HuH-7.5 (cell line): Measurements from ENCODE around the gene RHCE.
"Not testable (repeated sequence)": the region's sequence is repeated elsewhere in the genome, so short reads cannot be mapped to it uniquely, and the experiment has no call there.

Source experiments
- DNase-seq: peaks from one replicate; pipeline ENCODE4 v3.0.0; 2011; ENCODE audit warnings: low spot score

RHCE gene

DNA sequence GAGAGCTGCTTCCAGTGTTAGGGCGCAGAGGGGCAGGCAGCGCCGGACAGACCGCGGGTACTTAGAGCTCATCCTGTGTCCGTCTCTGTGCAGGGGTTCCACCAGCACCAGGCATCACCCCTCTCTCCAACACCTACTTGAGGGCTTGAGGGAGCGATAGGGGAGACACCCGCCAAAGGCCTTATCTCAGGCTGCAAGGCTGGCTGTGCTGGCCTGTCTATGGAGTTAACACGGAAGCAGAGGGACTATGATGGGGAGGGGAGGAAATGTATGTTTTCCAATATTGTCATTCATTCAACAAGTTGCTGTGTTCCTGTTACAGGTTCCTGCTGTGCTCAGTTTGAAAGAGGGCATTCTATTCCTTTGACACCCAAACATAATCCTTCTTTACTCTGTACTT is at the start of gene RHCE:
RHCE (minus strand) TSS at position 111 of the 400 bp plus-strand sequence; CDS start at position 72, 39 bp downstream.
- not testable (repeated sequence) for DNase-seq

DNA sequence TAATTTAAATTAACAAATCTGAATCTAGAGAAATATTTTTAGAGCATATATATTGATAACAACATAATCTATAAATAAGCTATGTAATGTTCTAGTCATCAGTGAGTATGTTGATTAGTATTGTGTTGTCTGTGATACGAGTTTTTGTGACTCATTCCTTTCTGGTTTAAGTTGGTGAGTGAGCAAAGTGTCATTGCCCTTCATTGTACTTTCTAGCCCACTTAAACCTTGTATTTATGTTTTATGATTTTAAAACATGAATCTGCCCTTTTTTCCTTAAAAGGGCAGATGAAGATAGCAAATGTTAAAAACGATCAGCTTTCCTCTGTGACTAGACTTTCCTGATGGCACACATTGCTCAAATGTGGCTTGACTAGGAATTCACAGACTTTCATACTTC is 48.6 kb upstream of the RHCE start:
- DNase-seq = no peak

DNA sequence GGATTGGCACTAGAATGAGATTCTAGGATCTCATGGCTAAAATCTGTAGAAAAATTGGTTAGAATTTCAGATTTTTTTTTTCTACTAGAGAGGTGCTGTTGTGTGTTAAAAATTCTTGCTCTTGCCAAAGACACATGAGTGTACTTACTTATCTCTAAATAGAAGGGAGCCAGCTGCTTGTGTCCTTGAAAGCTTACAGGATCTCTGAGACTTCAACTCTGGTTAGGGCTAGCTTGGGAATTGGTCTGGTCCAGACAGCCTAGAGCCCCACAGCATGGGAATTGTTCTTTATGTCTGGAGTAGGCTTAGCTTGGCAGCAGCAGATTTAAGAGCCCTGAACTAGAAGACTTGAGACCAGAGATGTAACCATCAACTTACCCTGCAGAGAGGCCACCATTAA is 47.4 kb upstream of the RHCE start:
- DNase-seq = no peak

DNA sequence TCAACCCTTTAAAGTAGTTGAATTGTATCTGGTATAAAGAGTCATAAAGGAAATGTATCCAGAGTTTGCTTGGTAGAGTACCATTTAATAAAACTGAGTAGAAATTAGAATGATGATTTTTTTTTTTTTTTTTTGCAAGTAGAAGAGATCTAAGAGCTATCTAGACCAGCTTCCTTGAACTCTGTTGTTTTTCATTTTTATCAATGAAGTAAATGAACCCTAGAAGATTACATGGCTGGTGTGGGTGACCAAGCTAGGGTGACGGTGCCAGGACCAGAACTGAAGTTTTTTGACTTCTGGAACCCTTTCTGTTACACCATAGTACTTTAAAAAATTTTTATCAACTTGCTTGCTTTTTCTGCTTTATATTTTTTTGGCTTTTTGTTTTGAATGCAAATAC is 47.0 kb upstream of the RHCE start:
- DNase-seq = no peak

DNA sequence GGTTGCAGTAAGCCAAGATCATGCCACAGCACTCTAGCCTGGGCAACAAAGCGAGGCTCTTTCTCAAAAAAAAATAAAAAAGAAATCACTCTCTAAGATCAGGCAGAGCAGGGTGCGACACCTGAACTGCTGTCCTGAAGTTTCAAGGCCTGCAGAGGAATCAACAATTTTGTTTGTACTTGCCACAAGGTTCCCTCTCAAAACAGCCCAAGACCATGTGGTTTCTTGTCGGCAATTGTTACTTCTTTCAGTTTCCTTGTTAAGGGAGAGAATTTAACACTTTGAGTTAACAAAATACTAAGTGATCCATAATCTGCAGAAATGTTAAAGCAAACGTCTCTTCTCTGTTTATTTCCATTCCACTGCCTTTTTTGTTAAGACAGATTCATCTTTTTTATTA is 46.6 kb upstream of the RHCE start:
- no peak for DNase-seq

DNA sequence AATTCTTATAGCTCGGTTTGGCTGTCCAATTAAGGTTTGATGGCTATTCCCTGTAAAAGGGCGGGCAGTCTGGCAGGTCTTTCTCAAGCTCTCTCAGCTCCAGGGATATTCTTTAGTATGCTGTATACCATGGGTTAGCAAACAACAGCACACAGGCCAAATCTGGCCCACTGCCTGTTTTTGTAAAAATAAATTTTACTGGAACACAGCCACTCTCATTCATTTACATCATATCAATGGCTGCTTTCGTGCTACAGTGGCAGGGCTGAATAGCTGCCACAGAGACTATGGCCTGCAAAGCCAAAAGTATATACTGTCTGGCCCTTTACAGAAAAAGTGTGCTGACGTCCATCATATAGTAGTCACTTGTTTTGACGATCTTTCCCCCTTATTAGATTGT is 42.1 kb upstream of the RHCE start:
- no peak for DNase-seq

DNA sequence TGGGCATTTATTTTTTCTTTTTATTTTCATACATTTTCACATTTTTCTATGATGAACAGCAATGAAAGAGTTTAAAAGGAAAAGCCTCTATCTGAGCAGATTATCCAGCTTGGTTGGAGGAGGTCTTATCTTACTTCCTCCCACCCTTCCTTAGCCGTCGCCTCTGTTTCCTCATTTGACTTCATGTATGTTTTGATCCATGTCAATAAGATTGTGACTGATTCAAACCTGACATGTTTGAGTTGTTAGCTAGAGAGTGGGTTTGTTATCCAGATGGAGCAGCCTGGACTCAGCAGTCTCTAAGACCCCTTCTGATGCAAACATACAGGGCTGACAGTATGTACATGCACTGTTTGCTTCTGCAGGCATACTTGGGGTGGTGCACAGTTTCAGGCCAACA is 41.2 kb upstream of the RHCE start:
- DNase-seq = no peak

DNA sequence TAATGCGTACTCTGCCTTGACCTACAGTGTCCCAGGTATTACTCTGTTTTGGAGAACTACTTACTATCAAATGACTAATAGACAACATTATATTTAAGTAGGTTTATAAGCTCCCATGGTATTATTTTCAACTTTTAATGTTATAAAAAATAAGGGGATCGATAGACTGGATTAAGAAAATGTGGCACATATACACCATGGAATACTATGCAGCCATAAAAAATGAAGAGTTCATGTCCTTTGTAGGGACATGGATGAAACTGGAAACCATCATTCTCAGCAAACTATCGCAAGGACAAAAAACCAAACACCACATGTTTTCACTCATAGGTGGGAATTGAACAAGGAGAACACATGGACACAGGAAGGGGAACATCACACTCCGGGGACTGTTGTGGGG is 40.2 kb upstream of the RHCE start:
- DNase-seq = not testable (repeated sequence)

DNA sequence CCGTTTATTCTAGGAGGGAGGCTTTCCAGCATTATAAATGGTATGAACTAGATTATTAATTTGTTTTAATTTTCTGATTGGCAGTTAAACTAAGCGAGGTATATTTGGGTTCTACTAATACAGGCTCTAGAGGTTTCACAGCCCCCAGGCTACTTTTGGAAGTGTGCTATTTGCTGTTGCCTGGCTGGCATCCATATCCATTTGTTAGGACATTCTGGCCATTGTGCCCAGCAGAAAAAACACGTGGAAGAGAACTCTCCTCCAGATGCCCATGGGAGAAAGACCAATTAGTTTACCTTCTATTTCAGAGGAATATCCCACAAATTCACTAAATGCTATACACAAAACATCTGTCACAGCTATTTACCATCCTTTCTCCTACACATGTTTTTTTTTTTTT is 39.4 kb upstream of the RHCE start:
- no peak for DNase-seq

DNA sequence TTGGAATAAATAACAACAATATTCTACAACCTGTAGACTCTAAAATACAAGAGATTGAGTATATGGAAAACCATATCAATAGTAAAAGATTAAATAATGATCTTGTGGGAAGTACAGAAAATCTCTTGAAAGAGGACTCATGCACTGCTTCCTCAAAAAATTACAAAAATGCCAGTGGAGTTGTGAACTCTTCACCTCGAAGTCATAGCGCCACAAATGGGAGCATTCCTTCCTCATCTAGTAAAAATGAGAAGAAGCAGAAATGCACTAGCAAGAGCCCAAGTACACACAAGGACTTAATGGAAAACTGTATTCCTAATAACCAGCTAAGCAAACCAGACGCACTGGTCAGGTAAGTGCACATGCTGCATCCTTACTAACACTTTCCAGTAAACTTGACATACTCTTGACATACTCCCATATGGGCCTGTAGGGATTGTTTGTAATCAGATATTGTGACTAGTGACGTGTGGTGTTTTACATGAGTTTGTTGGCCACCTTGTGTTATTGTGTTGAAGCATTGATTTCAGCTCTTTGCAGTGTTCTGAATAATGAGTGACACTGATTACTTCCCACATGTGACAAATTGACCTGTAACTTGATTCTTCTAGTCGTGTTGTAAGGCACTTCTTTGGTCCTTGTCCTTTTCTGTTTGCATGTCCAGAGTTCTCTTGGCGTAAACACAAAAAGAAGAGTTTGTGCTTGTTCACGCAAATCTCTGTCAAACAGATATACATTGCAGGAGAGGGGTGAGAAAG is 38.1 kb upstream of the RHCE start:
- DNase-seq = no peak

DNA sequence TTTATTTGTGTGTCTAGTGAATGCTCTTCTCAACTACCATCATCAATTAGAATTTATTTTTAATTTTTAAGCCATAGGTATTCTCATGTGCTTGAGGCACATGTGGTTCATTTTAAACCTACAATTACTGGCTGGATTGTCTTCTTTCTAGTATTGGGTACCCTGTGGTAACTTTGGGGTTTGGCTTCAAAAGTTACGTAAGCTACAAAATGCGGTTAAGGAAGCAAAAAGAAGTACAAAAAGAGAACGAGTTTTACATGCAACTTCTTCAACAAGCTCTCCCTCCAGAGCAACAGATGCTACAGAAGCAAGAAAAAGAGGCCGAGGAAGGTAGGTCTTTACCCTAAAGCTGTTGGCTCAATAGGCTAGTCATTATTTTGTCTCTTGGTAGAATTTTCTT is 35.9 kb upstream of the RHCE start:
- DNase-seq = no peak

DNA sequence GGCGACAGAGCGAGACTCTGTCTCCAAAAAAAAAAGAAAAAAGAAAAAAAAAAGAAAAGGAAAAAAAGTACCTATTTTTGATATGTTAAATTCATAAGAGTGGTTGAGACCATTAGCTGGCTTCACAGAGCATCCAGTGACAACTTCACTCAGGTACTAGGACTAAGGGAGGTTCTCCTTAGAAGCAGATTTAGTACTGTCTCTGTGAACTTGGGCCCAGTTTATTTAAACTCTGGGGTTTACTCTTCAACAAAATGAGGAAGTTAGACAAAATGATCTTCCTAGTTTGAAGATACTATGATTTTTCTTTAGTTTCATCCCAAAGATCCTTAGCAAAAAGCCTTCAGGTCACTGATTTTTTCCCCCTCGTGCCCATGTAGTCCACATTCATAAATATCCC is 31.3 kb upstream of the RHCE start:
- DNase-seq = no peak

DNA sequence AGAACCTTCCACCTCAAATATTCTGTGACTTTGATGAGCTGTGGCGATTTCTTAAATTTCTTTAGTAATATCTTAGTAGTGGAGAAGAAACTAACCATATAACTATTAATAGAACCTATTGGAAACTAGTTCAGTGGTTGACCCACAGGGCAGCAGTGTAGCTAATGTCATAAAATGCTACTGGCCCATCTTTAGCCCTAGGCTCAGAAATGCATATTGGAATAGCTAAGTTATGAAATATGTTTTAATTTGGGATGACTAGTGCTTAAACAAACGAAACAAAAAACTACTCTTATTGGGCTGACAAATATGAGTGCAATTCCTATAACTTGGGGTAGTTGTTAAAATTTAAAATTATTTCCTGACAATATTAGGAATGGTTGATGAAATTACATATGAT is 30.3 kb upstream of the RHCE start:
- DNase-seq = no peak

DNA sequence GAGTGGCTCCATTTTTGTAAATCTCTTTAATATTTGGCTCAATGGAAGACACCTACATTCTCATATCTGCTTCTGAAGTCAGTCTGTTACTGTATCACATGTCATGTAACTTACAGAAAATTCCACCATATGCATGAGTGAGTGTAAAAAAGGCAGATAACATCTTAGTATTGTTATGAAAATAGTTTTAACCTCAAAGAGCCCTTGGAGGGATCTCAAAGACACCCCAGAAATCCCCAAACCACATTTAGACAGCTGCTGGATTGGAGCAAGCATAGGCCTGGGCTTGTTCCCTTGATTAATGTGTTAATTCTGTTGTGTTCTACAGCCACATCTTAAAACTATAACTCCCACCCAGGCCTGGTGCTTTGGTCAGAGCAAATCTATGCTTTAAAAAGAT is 26.9 kb upstream of the RHCE start:
- no peak for DNase-seq

DNA sequence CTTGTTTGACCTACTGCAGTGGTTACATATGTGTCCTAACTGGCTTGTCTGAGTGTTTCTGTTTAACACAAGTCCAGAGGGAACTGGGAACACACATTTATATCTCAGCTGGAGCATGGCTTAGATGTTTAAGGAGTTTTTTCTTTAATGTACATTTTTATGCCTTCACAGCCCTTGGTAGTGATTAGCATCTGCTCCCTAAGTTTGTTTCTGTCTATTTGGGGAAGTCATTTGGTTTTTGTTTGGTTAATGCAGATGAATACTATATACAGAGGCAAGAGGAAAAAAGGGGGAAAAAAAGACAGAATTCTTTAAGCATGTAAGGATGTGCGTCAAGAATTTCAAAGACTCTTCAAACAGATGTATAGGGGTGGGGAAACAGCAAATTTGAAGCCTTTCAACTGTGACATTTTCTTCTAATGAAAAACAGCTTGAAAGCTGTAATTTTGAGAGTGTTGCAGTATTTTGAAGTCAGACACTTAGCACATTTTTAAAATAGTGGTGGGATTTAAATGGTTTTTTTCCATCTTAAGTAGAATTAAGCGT is 25.4 kb upstream of the RHCE start:
- no peak for DNase-seq

DNA sequence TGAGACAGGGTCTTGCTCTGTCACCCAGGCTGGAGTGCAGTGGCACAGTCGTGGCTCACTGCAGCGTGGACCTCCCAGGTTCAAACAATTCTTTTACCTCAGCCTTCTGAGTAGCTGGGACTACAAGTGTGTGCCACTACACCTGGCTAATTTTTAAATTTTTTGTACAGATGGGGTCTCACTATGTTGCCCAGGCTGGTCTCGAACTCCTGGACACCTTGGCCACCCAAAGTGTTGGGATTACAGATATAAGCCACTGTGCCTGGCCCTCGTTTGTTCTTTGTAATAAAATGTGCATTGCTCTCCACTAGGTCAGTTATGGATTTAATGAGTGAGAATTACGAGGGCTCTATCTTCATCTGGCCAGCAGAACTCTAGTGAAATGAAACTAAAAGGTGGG is 24.0 kb upstream of the RHCE start:
- not testable (repeated sequence) for DNase-seq

DNA sequence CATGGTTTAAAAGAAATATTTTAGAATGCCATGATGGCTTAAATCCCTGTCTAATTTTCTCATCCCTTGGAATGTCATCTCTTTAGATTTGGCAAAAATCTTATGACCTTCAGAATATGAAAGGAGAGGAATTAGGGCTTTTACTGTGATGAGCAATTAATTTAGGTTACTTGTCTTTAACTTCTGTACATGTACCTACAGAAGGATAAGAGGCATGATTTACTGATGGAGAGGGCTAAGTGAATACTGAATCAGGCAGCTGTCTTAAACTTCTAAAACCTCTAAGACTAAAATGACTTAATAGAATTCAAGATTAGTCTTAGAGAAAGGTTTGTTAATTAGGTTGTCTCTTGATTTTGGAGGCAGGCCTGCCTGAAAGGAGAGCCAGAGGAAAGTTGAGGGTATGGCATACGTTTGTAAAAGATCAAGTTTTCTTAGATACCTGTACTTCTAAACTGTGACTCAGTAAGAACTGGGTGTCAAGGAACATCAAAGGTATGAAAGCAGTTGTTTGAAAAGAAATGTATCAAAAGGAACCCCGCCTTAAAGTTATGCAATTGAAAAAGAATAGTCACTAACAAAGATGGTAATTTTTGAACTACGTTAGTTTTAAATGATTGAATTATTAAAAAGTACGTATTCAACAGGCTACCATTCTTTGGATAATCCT is 22.5 kb upstream of the RHCE start:
- no peak for DNase-seq

DNA sequence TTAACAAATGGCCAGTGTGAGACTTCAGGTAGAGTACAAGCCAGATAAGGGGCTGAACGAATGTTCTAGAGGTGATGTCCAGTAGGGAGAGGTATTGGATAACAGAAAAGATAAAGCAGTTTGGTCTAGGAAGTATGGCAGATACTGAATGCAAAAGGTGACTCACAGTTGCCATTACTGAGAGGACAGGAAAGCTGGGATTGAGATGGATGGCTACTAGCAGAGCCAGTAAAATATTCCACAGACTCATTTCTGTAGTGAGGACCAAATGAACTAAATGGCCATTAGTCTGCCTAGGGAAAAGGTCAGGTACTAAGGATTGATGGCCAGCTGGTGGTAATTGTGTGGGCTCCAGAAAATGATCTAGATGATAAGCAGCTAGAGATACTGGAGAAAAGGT is 21.6 kb upstream of the RHCE start:
- no peak for DNase-seq

DNA sequence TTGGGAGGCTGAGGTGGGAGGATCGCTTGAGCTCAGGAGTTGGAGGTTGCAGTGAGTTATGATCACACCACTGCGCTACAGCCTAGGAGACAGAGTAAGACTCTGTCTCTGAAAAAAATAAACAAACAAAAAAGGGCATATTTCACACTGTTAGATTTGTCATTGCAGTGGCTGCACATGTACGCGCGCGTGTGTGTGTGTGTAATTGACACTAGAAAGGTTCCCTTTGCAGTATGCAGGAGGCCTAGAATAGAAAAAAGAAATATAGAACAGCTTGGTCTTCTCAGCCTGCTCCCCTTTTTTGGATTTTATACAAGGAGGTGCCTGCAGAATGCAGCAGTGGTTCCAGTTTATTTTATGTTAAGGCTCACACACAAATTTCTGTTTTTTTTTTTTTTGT is 18.7 kb upstream of the RHCE start:
- DNase-seq = no peak

DNA sequence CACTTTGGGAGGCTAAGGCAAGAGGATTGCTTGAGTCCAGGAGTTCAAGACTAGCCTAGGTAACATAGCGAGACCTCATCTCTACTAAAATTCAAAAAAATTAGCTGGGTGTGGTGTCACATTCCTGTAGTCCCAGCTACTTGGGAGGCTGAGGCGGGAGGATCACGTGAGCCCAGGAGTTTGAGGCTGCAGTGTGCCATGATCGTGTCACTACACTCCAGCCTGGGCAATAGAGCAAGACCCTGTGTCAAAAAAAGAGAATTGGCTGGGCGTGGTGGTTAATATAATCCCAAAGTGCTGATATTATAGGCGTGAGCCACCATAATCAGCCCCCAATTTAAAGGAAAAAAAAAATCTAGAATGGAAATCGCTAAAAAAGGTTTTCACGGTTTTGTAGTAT is 17.0 kb upstream of the RHCE start:
- DNase-seq = no peak

DNA sequence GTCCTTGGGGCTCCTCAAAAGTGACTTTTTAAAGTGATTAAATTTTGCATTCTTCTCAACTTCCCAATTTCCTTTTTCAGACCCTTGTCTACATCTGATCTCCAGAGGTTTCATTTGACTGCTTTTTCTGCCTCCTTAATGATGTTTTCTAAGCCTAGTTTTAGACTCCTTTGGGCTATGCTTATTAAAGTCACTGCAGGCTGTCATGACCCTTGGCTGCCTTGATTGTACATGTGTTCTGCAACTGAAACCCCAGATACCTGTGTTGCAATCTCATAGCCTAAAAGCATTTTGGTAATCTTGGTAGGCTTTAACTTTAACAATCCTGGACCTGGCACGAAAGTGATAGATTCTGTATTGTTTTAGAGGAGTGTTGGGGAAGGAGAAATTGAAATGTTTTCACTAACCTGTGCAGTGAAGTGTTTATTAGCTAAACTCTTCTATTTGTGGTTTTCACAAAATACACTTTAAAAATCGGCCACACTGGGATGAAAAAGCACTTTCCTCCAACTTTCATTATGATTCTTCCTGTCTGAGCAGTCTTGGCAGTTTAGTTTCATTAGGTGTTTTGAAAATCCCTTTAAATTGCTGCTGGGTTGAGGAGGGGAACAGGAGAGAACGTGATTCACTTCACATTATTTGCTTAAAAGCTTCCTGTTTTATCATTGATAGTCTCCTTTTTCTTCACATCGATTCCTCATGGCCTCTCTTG is 14.9 kb upstream of the RHCE start:
- DNase-seq = no peak

DNA sequence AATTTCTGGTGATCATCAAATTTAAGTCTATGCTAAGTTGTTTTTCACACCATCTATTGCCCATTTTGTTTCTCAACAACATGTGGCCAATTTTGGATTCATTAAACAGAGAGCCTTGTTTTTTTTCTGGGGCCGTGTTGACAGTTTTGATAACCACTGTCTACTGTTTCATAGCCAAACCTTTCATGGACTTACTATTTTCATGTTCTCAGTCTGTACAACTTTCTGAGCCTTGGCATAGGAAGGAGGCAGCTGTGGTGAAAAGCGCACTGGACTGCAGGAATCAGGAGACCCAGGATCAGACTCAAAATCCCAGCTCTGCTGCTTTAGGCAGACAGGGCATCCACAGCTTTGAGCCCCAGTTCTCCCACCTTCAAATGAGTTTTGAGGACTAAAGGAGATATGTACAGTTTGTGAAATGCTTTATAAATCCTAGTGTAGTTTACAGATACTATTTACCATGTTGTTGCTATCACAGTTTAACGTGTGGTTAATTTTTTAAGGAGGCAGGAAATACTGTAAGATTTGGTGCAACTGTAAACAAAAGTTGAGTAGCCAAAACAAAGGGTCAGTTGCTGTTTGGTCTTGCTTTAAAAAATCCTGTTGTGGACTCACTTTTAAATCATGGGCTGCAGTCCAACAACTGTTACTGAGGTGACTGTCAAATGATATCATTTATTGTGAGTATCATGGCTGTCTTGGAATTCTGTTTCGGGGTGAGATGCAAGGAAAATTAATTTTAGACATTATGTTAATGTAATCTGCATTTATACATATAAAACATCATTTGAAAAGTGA is 13.0 kb upstream of the RHCE start:
- no peak for DNase-seq
